Muscle layer of duodenum (tissue), 2 donors: ENCODE results near the gene TPM4.

Experiments
- H3K27ac ChIP-seq: one replicate; pipeline ENCODE4 v1.7.0; 2013; ENCODE audit warnings: mild to moderate bottlenecking, low read length
- H3K27me3 ChIP-seq: one replicate; pipeline ENCODE4 v1.7.0; 2013; ENCODE audit warnings: low read depth, mild to moderate bottlenecking, control low read depth, low read length
- H3K36me3 ChIP-seq, 2 donors: one replicate each; pipeline ENCODE4 v1.7.0; 2013; ENCODE audit warnings: low read length in 2 of 2, control low read depth in 1 of 2, mild to moderate bottlenecking in 1 of 2; ENCODE audit not compliant: insufficient read depth in 2 of 2, control insufficient read depth in 1 of 2
- H3K4me1 ChIP-seq, 2 donors: one replicate each; pipeline ENCODE4 v1.7.0; 2013; ENCODE audit warnings: low read length in 2 of 2, mild to moderate bottlenecking in 2 of 2, control low read depth in 1 of 2, moderate library complexity in 1 of 2; ENCODE audit not compliant: insufficient read depth in 2 of 2, control insufficient read depth in 1 of 2
- H3K4me3 ChIP-seq, 2 donors: one replicate each; pipeline ENCODE4 v1.7.0; 2013; ENCODE audit warnings: low read length in 2 of 2, low read depth in 1 of 2, mild to moderate bottlenecking in 1 of 2
- H3K9me3 ChIP-seq, 2 donors: one replicate each; pipeline ENCODE4 v1.7.0; 2013; ENCODE audit warnings: low read length in 2 of 2, control low read depth in 1 of 2, mild to moderate bottlenecking in 1 of 2; ENCODE audit not compliant: control insufficient read depth in 1 of 2
- donor health status: healthy.

The TPM4 gene

DNA sequence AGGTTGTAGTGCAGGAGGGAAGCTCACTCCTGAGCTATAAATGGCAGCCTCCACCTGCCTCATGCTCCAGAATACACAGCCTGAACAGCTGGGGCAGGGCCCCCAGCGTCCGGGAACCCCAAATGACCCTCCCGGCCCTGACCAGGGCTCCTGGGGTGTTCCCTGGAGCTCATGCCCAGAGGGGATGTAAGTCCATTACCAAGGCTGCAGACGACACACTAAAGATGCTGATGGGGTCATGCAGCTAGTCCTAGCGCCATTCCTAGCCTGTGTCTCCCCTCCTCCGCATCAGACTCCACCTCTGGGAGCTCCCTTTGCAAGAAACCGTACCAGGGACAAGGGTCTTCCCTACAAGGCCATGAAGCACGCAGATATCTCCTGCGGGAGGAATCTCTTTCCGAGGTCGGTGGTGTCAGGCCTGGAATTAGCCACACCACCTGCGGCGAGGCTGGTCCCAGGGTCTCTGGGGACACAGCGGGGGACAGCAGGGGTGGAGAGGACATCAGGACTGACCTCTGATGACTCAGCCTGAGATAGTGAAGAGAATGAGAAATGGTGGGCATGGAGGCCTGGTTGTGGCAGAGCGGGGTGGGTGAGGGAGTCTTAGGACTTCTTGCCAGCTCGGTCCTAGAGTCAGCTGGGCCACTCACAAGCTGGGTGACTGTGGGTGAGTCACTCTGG, 11.9 kb upstream of the TPM4 start:
- Histone ChIP-seq H3K9me3 (peaks cover 0 to 7% of the 10 kb centered on the region in 2 donors), H3K27ac (no peak overlapping the region), H3K4me1 (peaks cover 0 to 5% of the 10 kb centered on the region in 2 donors)

DNA sequence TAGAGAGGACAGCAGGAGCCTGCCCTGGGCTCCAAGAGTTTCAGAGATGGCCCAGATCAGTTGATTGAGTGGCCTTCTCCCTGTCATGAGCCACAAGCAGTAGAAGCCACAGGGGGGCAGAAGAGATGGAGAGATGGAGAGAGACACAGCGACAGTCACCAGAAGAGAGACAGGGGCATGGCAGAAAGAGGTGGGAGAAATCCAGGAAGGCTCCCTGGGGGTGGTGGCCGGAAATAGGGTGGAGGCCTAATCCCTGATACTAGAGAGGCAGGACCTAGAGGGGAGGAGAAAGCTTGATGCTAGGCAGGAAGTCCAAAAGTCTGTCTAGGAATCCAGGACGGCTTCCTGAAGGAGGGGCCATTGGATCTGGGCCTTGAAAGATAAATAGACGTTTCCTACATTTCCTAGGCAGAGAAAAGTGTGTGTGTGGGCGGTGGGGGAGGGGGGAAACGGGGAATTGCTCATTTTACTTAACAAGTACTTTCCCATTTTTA, 9.6 kb upstream of the TPM4 start:
- peak overlapping the region; percentile 72 for H3K27ac ChIP-seq
- H3K9me3 ChIP-seq = no peaks in the 10 kb centered on the region
- peaks cover 9 to 10% of the 10 kb centered on the region in 2 donors for H3K4me1 ChIP-seq
- no peaks in the 10 kb centered on the region for H3K36me3 ChIP-seq
- no peaks in the 10 kb centered on the region for H3K27me3 ChIP-seq
- peak overlapping the region in 1 of 2 donors; percentile 64 for H3K4me3 ChIP-seq

More for the DNA sequence above, 11.9 kb upstream of the TPM4 start:
- Histone ChIP-seq H3K4me3 (no peak overlapping the region), H3K27me3 (no peaks in the 10 kb centered on the region), H3K36me3 (no peaks in the 10 kb centered on the region)

- peaks cover 9 to 13% of the 10 kb centered on the region in 2 donors for H3K4me1 ChIP-seq
Measured at GRCh38 chr19:16067205-16067938, 8.9 kb upstream of the TPM4 start.

DNA sequence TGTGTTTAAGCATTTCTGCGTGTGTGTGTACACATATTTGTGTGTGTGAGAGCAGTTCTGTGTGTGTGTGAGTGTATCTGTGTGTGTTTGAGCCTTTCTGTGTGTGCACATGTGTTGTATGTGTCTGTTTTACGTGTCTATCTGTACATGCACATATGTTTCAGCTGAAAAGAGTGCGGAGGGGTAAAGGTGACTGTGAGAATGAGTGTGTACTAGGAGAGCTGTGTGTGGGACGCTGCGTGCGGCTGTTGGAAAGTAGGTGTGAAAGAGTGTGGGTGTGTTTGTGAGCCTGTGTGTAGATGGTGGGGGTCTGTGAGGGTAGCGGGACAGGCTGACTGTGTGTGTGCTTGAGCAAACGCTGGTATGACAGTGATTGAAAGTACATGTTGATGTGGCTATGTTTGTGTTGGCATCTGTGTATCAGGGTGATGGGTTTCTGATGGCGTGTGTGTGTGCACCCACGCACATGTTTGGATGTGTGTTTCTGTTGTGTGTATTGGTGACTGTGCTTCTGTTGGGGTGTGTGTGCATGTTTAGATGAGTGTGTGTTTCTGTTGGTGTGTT, 7.5 kb upstream of the TPM4 start:
- Histone ChIP-seq H3K27me3 (no peaks in the 10 kb centered on the region), H3K4me1 (peaks cover 9 to 19% of the 10 kb centered on the region in 2 donors), H3K4me3 (peak overlapping the region; percentile 63 to 64), H3K9me3 (no peaks in the 10 kb centered on the region), H3K36me3 (no peaks in the 10 kb centered on the region), H3K27ac (peak overlapping the region; percentile 47)

More at GRCh38 chr19:16067205-16067938, 8.9 kb upstream of the TPM4 start:
- no peaks in the 10 kb centered on the region for H3K27me3 ChIP-seq
- H3K4me3 ChIP-seq = peak overlapping the region; percentile 63 to 64
- H3K36me3 ChIP-seq = no peaks in the 10 kb centered on the region
- no peaks in the 10 kb centered on the region for H3K9me3 ChIP-seq
- H3K27ac ChIP-seq = peak overlapping the region; percentile 72

DNA sequence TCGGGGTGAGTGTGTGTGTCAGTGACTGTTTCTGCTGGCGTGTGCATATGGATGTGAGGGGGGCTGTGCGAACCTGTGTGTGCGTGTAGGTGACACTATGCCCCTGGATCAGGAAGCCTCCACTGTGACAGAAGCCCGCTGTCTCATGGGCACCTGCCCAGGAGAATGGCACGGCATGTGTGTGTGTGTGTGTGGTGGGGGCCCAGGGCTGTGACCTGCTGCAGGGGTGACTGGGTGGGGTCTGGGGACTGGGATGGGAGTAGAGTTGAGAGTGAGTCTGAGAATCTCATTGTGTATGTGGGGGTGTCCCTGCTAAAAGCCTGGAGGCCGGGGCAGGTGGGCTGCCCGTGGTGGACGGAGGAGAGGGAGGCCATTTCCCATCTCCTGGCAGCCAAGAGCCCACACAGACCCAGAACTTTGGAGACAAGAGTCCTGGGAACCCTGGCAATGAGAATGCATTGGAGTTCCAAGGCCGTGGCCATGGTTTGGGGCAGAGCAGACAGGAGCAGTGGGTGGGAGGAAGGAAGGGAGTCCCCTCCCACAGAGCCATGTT, 6.4 kb upstream of the TPM4 start:
- H3K4me1 ChIP-seq = peaks cover 9 to 27% of the 10 kb centered on the region in 2 donors
- H3K36me3 ChIP-seq = no peaks in the 10 kb centered on the region
- H3K4me3 ChIP-seq = peak overlapping the region; percentile 63 to 64
- peak overlapping the region; percentile 83 for H3K27ac ChIP-seq
- H3K9me3 ChIP-seq = no peaks in the 10 kb centered on the region
- H3K27me3 ChIP-seq = no peaks in the 10 kb centered on the region

DNA sequence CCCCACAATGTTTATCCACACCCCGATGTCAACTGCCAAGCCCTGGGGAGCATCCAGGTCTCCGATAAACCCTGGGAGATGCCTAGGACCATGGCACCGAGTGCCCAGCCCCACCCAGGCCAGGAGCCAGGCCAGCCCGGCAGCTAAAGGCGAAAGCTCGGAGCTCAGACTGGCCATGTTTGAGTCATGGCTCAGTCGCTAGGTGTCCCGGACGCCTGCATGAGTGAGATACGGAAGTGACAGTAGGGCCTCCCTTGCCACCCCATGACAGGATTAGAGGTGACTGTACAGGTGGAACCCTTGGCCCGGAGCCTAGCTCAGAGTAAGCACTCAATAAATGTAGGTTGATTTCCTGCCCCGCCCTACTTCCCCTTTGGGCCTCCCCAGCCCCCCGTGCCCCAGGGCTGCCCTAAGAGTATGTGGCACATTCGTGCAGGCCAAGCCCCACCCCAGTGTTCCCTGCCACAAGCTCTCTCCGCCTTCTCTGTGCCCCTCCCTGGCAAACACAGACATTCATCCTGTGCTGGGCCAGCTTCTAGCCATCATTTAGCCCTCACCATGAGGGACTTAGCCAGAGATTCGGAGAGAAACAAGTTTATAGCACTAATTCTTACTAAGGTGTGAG, 5.8 kb upstream of the TPM4 start:
- H3K27me3 ChIP-seq = no peaks in the 10 kb centered on the region
- H3K36me3 ChIP-seq = no peaks in the 10 kb centered on the region
- peak overlapping the region; percentile 63 to 64 for H3K4me3 ChIP-seq
- H3K9me3 ChIP-seq = no peaks in the 10 kb centered on the region
- H3K4me1 ChIP-seq = peaks cover 9 to 27% of the 10 kb centered on the region in 2 donors
- H3K27ac ChIP-seq = peak overlapping the region; percentile 83

- no peaks in the 10 kb centered on the region for H3K9me3 ChIP-seq
- peaks cover 9 to 27% of the 10 kb centered on the region in 2 donors for H3K4me1 ChIP-seq
Measured at GRCh38 chr19:16071072-16071691, 5.1 kb upstream of the TPM4 start.

GRCh38 chr19:16073481-16073880, 2.8 kb upstream of the TPM4 start:
- no peaks in the 10 kb centered on the region for H3K9me3 ChIP-seq
- peaks cover 0 to 10% of the 10 kb centered on the region in 2 donors for H3K36me3 ChIP-seq
- peak overlapping the region; percentile 54 for H3K27ac ChIP-seq
- peaks cover 14 to 28% of the 10 kb centered on the region in 2 donors for H3K4me1 ChIP-seq
- no peaks in the 10 kb centered on the region for H3K27me3 ChIP-seq
- H3K4me3 ChIP-seq = no peak overlapping the region

More at GRCh38 chr19:16071072-16071691, 5.1 kb upstream of the TPM4 start:
- Histone ChIP-seq H3K36me3 (no peaks in the 10 kb centered on the region), H3K27ac (peak overlapping the region; percentile 83), H3K27me3 (no peaks in the 10 kb centered on the region), H3K4me3 (peak overlapping the region in 1 of 2 donors; percentile 64)

- peaks cover 0 to 14% of the 10 kb centered on the region in 2 donors for H3K36me3 ChIP-seq
- H3K9me3 ChIP-seq = no peaks in the 10 kb centered on the region
- no peaks in the 10 kb centered on the region for H3K27me3 ChIP-seq
- peak overlapping the region; percentile 52 for H3K27ac ChIP-seq
- peaks cover 14 to 28% of the 10 kb centered on the region in 2 donors for H3K4me1 ChIP-seq
- no peak overlapping the region for H3K4me3 ChIP-seq
Measured at GRCh38 chr19:16073988-16074387, 2.3 kb upstream of the TPM4 start.

- Histone ChIP-seq H3K9me3 (no peaks in the 10 kb centered on the region), H3K4me1 (peaks cover 14 to 31% of the 10 kb centered on the region in 2 donors)
Measured at GRCh38 chr19:16074488-16075365, 1.6 kb upstream of the TPM4 start.

More at GRCh38 chr19:16074488-16075365, 1.6 kb upstream of the TPM4 start:
- no peaks in the 10 kb centered on the region for H3K27me3 ChIP-seq
- H3K36me3 ChIP-seq = peaks cover 0 to 17% of the 10 kb centered on the region in 2 donors
- peak overlapping the region in 1 of 2 donors; percentile 81 for H3K4me3 ChIP-seq
- peak overlapping the region; percentile 89 for H3K27ac ChIP-seq
